ENCODE results near the gene IQGAP2.

- TF ChIP-seq ZFP69B (tag by site-specific recombination; IDR thresholded peaks at IDR 0.05) (no peak), PATZ1 (tag by site-specific recombination; IDR thresholded peaks at IDR 0.05) (no peak), MZF1 (tag by site-specific recombination; IDR thresholded peaks at IDR 0.05; ENCODE audit: borderline replicate concordance) (no peak), MEIS1 (CRISPR knock-in tag; IDR thresholded peaks at IDR 0.05; ENCODE audit: borderline replicate concordance) (no peak)
These were observed 329.4 kb downstream of the IQGAP2 start for GRCh38 chr5:76732405-76733048.

All from HEK293 (cell line).